Measurements from ENCODE around the gene ACAP3.

GRCh38 chr1:1291548-1292441 lies 15.9 kb downstream of the ACAP3 start:
- peak; percentile 52 to 68 (median 63) for TF ChIP-seq CTCF (IDR thresholded peaks at IDR 0.05)
- no peak for TF ChIP-seq POLR2AphosphoS5 (IDR thresholded peaks at IDR 0.05)
- TF ChIP-seq POLR2A (IDR thresholded peaks at IDR 0.05) = no peak
- TF ChIP-seq EP300 (IDR thresholded peaks at IDR 0.05) = no peak

All from sigmoid colon (tissue), 4 donors.